ENCODE data around the gene ERO1A.

Gene ERO1A

GRCh38 chr14:52607061-52607460 is 88.3 kb downstream of the ERO1A start:
- DNase-seq (ENCODE audit: low spot score), result no peak

GRCh38 chr14:52602131-52602530 is 93.2 kb downstream of the ERO1A start:
- no peak for DNase-seq (ENCODE audit: low spot score)

- DNase-seq (ENCODE audit: low spot score), result no peak
These were observed 95.4 kb downstream of the ERO1A start for GRCh38 chr14:52599974-52600373.

GRCh38 chr14:52598568-52598967 is 96.8 kb downstream of the ERO1A start:
- no peak for DNase-seq (ENCODE audit: low spot score)

- DNase-seq (ENCODE audit: low spot score), result no peak
These were observed 98.5 kb downstream of the ERO1A start for GRCh38 chr14:52596861-52597260.

- DNase-seq (ENCODE audit: low spot score), result no peak
These were observed 99.0 kb downstream of the ERO1A start for GRCh38 chr14:52596320-52596719.

GRCh38 chr14:52590318-52590717 is 105.0 kb downstream of the ERO1A start:
- no peak for DNase-seq (ENCODE audit: low spot score)

Measured in putamen (tissue), 1 donor.